ENCODE measurements around the gene PTK6.

Gene PTK6

GRCh38 chr20:63497946-63498935, 38.9 kb downstream of the PTK6 start:
- no CpG with 5 or more reads among the region's 60 CpGs for WGBS (ENCODE audit: insufficient coverage, insufficient read length)
- Histone ChIP-seq H3K4me3 (ENCODE audit: low read length) (peak overlapping the region; percentile 53; the same call in 1 of the 2 replicates), H3K9me3 (ENCODE audit: control insufficient read depth, insufficient read depth, low read length) (no peaks in the 10 kb centered on the region), H3K36me3 (ENCODE audit: control insufficient read depth, insufficient read depth, low read length) (no peaks in the 10 kb centered on the region), H3K4me1 (ENCODE audit: control insufficient read depth, insufficient read depth, low read length) (peaks cover 12% of the 10 kb centered on the region), H3K27me3 (ENCODE audit: control insufficient read depth, insufficient read depth, low read length) (peaks cover 5% of the 10 kb centered on the region; the same call in 1 of the 2 replicates), H3K27ac (ENCODE audit: low read length) (no peak overlapping the region)
- no peak for DNase-seq (ENCODE audit: low read depth, low spot score)

- no CpG with 5 or more reads among the region's 20 CpGs for WGBS (ENCODE audit: insufficient coverage, insufficient read length)
- Histone ChIP-seq H3K9me3 (ENCODE audit: control insufficient read depth, insufficient read depth, low read length) (no peaks in the 10 kb centered on the region), H3K4me3 (ENCODE audit: low read length) (no peak overlapping the region), H3K27ac (ENCODE audit: low read length) (no peak overlapping the region), H3K36me3 (ENCODE audit: control insufficient read depth, insufficient read depth, low read length) (0 out of 2 replicates have a peak, but pooled peaks cover 3% of the 10 kb centered on the region), H3K27me3 (ENCODE audit: control insufficient read depth, insufficient read depth, low read length) (peaks cover 5% of the 10 kb centered on the region; the same call in 1 of the 2 replicates), H3K4me1 (ENCODE audit: control insufficient read depth, insufficient read depth, low read length) (peaks cover 7% of the 10 kb centered on the region; the same call in 1 of the 2 replicates)
- DNase-seq (ENCODE audit: low read depth, low spot score) = no peak
Observed at GRCh38 chr20:63497138-63497945, 39.8 kb downstream of the PTK6 start.

- H3K9me3 ChIP-seq (ENCODE audit: control insufficient read depth, insufficient read depth, low read length) = no peaks in the 10 kb centered on the region
- DNase-seq (ENCODE audit: low read depth, low spot score) = no peak
- H3K4me3 ChIP-seq (ENCODE audit: low read length) = no peak overlapping the region
- H3K4me1 ChIP-seq (ENCODE audit: control insufficient read depth, insufficient read depth, low read length) = peaks cover 4% of the 10 kb centered on the region; the same call in 1 of the 2 replicates
- H3K27me3 ChIP-seq (ENCODE audit: control insufficient read depth, insufficient read depth, low read length) = peaks cover 5% of the 10 kb centered on the region; the same call in 1 of the 2 replicates
- no CpG with 5 or more reads among the region's 16 CpGs for WGBS (ENCODE audit: insufficient coverage, insufficient read length)
- H3K27ac ChIP-seq (ENCODE audit: low read length) = no peak overlapping the region
- H3K36me3 ChIP-seq (ENCODE audit: control insufficient read depth, insufficient read depth, low read length) = 0 out of 2 replicates have a peak, but pooled peaks cover 3% of the 10 kb centered on the region
Observed at GRCh38 chr20:63496596-63497120, 40.5 kb downstream of the PTK6 start.

GRCh38 chr20:63495741-63496595, 41.2 kb downstream of the PTK6 start:
- DNase-seq (ENCODE audit: low read depth, low spot score) = no peak
- no peak overlapping the region for H3K27ac ChIP-seq (ENCODE audit: low read length)
- no peak overlapping the region for H3K4me3 ChIP-seq (ENCODE audit: low read length)
- H3K36me3 ChIP-seq (ENCODE audit: control insufficient read depth, insufficient read depth, low read length) = 0 out of 2 replicates have a peak, but pooled peaks cover 3% of the 10 kb centered on the region
- no CpG with 5 or more reads among the region's 48 CpGs for whole genome bisulfite sequencing (ENCODE audit: insufficient coverage, insufficient read length)
- no peaks in the 10 kb centered on the region for H3K9me3 ChIP-seq (ENCODE audit: control insufficient read depth, insufficient read depth, low read length)
- H3K27me3 ChIP-seq (ENCODE audit: control insufficient read depth, insufficient read depth, low read length) = peaks cover 5% of the 10 kb centered on the region; the same call in 1 of the 2 replicates
- H3K4me1 ChIP-seq (ENCODE audit: control insufficient read depth, insufficient read depth, low read length) = peaks cover 4% of the 10 kb centered on the region; the same call in 1 of the 2 replicates

- no CpG with 5 or more reads among the region's 8 CpGs for WGBS (ENCODE audit: insufficient coverage, insufficient read length)
- no peak overlapping the region for H3K27ac ChIP-seq (ENCODE audit: low read length)
- H3K9me3 ChIP-seq (ENCODE audit: control insufficient read depth, insufficient read depth, low read length) = no peaks in the 10 kb centered on the region
- 0 out of 2 replicates have a peak, but pooled peaks cover 3% of the 10 kb centered on the region for H3K36me3 ChIP-seq (ENCODE audit: control insufficient read depth, insufficient read depth, low read length)
- DNase-seq (ENCODE audit: low read depth, low spot score) = no peak
- peaks cover 5% of the 10 kb centered on the region; the same call in 1 of the 2 replicates for H3K27me3 ChIP-seq (ENCODE audit: control insufficient read depth, insufficient read depth, low read length)
- peaks cover 4% of the 10 kb centered on the region; the same call in 1 of the 2 replicates for H3K4me1 ChIP-seq (ENCODE audit: control insufficient read depth, insufficient read depth, low read length)
- H3K4me3 ChIP-seq (ENCODE audit: low read length) = no peak overlapping the region
Observed at GRCh38 chr20:63495167-63495720, 41.9 kb downstream of the PTK6 start.

GRCh38 chr20:63494420-63495166, 42.6 kb downstream of the PTK6 start:
- Histone ChIP-seq H3K36me3 (ENCODE audit: control insufficient read depth, insufficient read depth, low read length) (0 out of 2 replicates have a peak, but pooled peaks cover 3% of the 10 kb centered on the region), H3K27ac (ENCODE audit: low read length) (no peak overlapping the region), H3K4me1 (ENCODE audit: control insufficient read depth, insufficient read depth, low read length) (peaks cover 4% of the 10 kb centered on the region; the same call in 1 of the 2 replicates), H3K9me3 (ENCODE audit: control insufficient read depth, insufficient read depth, low read length) (no peaks in the 10 kb centered on the region), H3K27me3 (ENCODE audit: control insufficient read depth, insufficient read depth, low read length) (peaks cover 1% of the 10 kb centered on the region; the same call in 1 of the 2 replicates), H3K4me3 (ENCODE audit: low read length) (no peak overlapping the region)
- DNase-seq (ENCODE audit: low read depth, low spot score) = no peak
- WGBS (ENCODE audit: insufficient coverage, insufficient read length) = no CpG with 5 or more reads among the region's 51 CpGs

GRCh38 chr20:63494084-63494419, 43.1 kb downstream of the PTK6 start:
- WGBS (ENCODE audit: insufficient coverage, insufficient read length) = no CpG with 5 or more reads among the region's 7 CpGs
- Histone ChIP-seq H3K27me3 (ENCODE audit: control insufficient read depth, insufficient read depth, low read length) (no peaks in the 10 kb centered on the region; the same call in 1 of the 2 replicates), H3K36me3 (ENCODE audit: control insufficient read depth, insufficient read depth, low read length) (0 out of 2 replicates have a peak, but pooled peaks cover 3% of the 10 kb centered on the region), H3K27ac (ENCODE audit: low read length) (no peak overlapping the region), H3K4me3 (ENCODE audit: low read length) (no peak overlapping the region), H3K4me1 (ENCODE audit: control insufficient read depth, insufficient read depth, low read length) (0 out of 2 replicates have a peak, but pooled peaks cover 4% of the 10 kb centered on the region), H3K9me3 (ENCODE audit: control insufficient read depth, insufficient read depth, low read length) (no peaks in the 10 kb centered on the region)
- DNase-seq (ENCODE audit: low read depth, low spot score) = no peak

GRCh38 chr20:63493563-63494020, 43.6 kb downstream of the PTK6 start:
- no CpG with 5 or more reads among the region's 13 CpGs for WGBS (ENCODE audit: insufficient coverage, insufficient read length)

More at GRCh38 chr20:63493563-63494020, 43.6 kb downstream of the PTK6 start:
- H3K9me3 ChIP-seq (ENCODE audit: control insufficient read depth, insufficient read depth, low read length) = no peaks in the 10 kb centered on the region
- no peak for DNase-seq (ENCODE audit: low read depth, low spot score)
- peaks cover 2% of the 10 kb centered on the region; the same call in 1 of the 2 replicates for H3K27me3 ChIP-seq (ENCODE audit: control insufficient read depth, insufficient read depth, low read length)
- H3K4me1 ChIP-seq (ENCODE audit: control insufficient read depth, insufficient read depth, low read length) = peaks cover 4% of the 10 kb centered on the region; the same call in 1 of the 2 replicates
- H3K36me3 ChIP-seq (ENCODE audit: control insufficient read depth, insufficient read depth, low read length) = 0 out of 2 replicates have a peak, but pooled peaks cover 3% of the 10 kb centered on the region
- no peak overlapping the region for H3K4me3 ChIP-seq (ENCODE audit: low read length)
- no peak overlapping the region for H3K27ac ChIP-seq (ENCODE audit: low read length)

Data from iPS DF 6.9 (cell line).